ENCODE measurements around the gene PRRG2. TPM values are rescaled to one million over a fixed set of nuclear protein-coding genes. Genes with fewer than 3 reads are reported as not detected.
A peak's percentile ranks its signal among the peaks of the same experiment; 100 is the strongest.

Gene PRRG2
- total RNA-seq, 4 donors from 2014 or later: 1.4 to 4.6 (median 3.8) TPM; not detected in 1

GRCh38 chr19:49555600-49556411 lies 25.3 kb upstream of the PRRG2 start:
- H3K4me1 ChIP-seq: peaks cover 7 to 10% of the 10 kb centered on the region in 2 donors
- in situ Hi-C loops (cut with MboI; ENCODE audit: low sequenced_read_pairs in 4 of 4): no loop called here
- H3K36me3 ChIP-seq: peaks cover 0 to 44% of the 10 kb centered on the region in 2 donors

GRCh38 chr19:49556412-49557398 lies 24.4 kb upstream of the PRRG2 start:
- no peaks in the 10 kb centered on the region for H3K9me3 ChIP-seq
- ATAC-seq: no peak
- H3K27me3 ChIP-seq: no peaks in the 10 kb centered on the region
- in situ Hi-C loops (cut with MboI; ENCODE audit: low sequenced_read_pairs in 4 of 4): no loop called here
- peaks cover 0 to 44% of the 10 kb centered on the region in 2 donors for H3K36me3 ChIP-seq
- no peak for TF ChIP-seq POLR2A (IDR thresholded peaks at IDR 0.05)
- no peak for TF ChIP-seq CTCF (IDR thresholded peaks at IDR 0.05 in 4 of 5, conservative IDR thresholded peaks at IDR 0.05 in 1 of 5)
- H3K27ac ChIP-seq: peak overlapping the region; percentile 38 to 89 (median 54)
- intact Hi-C loops (cut with DNase I; ENCODE audit: low total_unique reads): no loop called here
- DNase-seq: no peak
- no peak overlapping the region for H3K4me3 ChIP-seq
- peaks cover 16 to 19% of the 10 kb centered on the region in 2 donors for H3K4me1 ChIP-seq

More at GRCh38 chr19:49555600-49556411, 25.3 kb upstream of the PRRG2 start:
- Histone ChIP-seq H3K4me3 (no peak overlapping the region), H3K27ac (peak overlapping the region; percentile 51 to 89 (median 71)), H3K9me3 (no peaks in the 10 kb centered on the region), H3K27me3 (no peaks in the 10 kb centered on the region)
- TF ChIP-seq CTCF (IDR thresholded peaks at IDR 0.05 in 4 of 5, conservative IDR thresholded peaks at IDR 0.05 in 1 of 5) (no peak), POLR2A (IDR thresholded peaks at IDR 0.05) (no peak)
- ATAC-seq (no peak), DNase-seq (peak; percentile 39 to 54)
- intact Hi-C loops (cut with DNase I; ENCODE audit: low total_unique reads): no loop called here

GRCh38 chr19:49557641-49558325 lies 23.3 kb upstream of the PRRG2 start:
- no peaks in the 10 kb centered on the region for H3K27me3 ChIP-seq
- H3K4me3 ChIP-seq: no peak overlapping the region
- ATAC-seq: no peak
- peaks cover 0 to 44% of the 10 kb centered on the region in 2 donors for H3K36me3 ChIP-seq
- in situ Hi-C loops (cut with MboI; ENCODE audit: low sequenced_read_pairs in 4 of 4): no loop called here
- no peak for DNase-seq
- TF ChIP-seq POLR2A (IDR thresholded peaks at IDR 0.05) (no peak), CTCF (IDR thresholded peaks at IDR 0.05 in 4 of 5, conservative IDR thresholded peaks at IDR 0.05 in 1 of 5) (no peak)
- no peaks in the 10 kb centered on the region for H3K9me3 ChIP-seq
- peaks cover 27 to 30% of the 10 kb centered on the region in 2 donors for H3K4me1 ChIP-seq
- intact Hi-C loops (cut with DNase I; ENCODE audit: low total_unique reads): no loop called here
- peak overlapping the region; percentile 39 to 93 (median 88) for H3K27ac ChIP-seq

- H3K4me1 ChIP-seq: peaks cover 32 to 34% of the 10 kb centered on the region in 2 donors
- H3K27ac ChIP-seq: peak overlapping the region; percentile 87 to 93 (median 90)
- intact Hi-C loops (cut with DNase I; ENCODE audit: low total_unique reads) (no loop called here), in situ Hi-C loops (cut with MboI; ENCODE audit: low sequenced_read_pairs in 4 of 4) (no loop called here)
- ATAC-seq (no peak), DNase-seq (no peak)
- no peak overlapping the region for H3K4me3 ChIP-seq
- peaks cover 0 to 44% of the 10 kb centered on the region in 2 donors for H3K36me3 ChIP-seq
- H3K9me3 ChIP-seq: no peaks in the 10 kb centered on the region
- TF ChIP-seq POLR2A (IDR thresholded peaks at IDR 0.05): no peak
- no peak for TF ChIP-seq CTCF (IDR thresholded peaks at IDR 0.05 in 4 of 5, conservative IDR thresholded peaks at IDR 0.05 in 1 of 5)
- H3K27me3 ChIP-seq: no peaks in the 10 kb centered on the region
These were observed 22.5 kb upstream of the PRRG2 start for GRCh38 chr19:49558591-49558990.

All from gastrocnemius medialis (tissue), 4 donors.